ENCODE measurements around the gene KLHL30.

KLHL30 gene

DNA sequence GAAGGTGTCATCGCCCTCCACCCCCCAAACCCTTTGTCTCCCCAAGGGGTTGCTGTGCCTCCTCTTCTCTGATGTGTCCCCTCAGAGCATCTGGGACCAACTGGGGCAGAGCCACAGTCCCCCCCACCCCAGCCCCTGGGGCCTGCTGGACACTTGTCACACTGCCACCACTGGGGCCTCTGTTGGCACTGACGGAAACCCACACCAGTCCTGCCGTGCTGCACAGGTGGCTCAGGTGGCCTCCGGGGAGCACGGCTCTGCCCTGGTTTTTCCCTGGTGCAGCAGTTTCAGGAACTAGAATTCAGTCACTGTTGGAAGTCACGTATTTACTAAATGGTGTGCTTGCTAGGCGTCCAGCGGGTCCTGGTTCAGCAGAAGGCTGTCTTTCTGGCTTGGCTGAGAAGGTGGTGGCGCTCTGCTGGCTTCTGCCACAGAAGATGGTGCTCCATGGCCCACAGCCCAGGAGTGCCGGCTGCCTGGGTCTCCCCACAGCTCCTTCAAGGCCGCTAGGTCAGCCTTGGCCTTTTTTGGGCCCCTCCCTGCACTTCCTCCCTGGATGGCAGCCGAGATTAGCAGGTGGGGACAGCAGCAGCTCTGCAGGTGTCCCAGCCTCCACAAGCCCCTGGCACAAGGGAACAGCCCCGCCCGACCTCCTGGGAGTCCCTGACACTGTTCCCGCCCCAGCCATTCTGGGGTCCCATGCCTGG lies 18.6 kb upstream of the KLHL30 start:
- no peak for DNase-seq

DNA sequence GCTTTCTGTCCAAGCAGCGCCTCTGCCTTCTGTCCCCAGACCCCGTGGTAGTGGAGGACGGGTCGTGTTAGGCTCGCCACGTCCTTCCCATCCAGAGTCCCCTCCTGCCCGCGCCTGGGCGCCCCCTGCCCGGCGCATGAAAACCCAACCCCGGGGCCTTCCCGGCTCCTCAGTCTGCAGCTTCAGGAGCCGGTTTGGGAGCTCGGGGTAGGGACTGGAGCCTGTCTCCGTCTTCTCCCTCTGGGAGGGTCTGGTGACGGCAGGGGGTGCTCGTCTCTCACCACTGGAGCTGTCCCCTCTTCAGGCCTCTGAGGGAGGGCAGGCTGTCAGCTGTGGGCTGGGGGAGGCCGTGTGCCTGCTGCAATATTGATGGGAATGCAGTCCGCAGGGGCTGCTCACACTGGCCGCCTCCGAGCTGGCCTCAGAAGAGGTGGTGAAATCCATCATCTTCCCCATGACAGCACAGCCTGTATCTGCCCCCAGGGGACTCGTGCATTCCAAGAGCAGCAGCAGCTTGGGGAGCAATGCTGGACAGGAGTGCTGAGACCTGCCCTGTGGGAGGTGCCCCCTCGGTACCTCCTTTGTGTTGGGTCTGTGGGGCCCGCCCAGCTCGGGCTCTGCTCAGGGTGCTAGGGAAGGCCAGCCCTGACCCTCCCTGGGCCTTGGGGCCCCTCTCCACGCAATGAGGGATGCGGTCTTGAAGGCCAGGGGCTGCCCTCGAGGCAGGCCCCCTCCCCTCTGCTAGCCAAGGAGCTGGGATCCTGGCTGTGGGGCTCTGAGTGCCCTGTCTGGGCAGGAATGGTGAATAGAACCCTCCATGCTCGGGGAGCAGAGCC lies 17.8 kb upstream of the KLHL30 start:
- no peak for DNase-seq

DNA sequence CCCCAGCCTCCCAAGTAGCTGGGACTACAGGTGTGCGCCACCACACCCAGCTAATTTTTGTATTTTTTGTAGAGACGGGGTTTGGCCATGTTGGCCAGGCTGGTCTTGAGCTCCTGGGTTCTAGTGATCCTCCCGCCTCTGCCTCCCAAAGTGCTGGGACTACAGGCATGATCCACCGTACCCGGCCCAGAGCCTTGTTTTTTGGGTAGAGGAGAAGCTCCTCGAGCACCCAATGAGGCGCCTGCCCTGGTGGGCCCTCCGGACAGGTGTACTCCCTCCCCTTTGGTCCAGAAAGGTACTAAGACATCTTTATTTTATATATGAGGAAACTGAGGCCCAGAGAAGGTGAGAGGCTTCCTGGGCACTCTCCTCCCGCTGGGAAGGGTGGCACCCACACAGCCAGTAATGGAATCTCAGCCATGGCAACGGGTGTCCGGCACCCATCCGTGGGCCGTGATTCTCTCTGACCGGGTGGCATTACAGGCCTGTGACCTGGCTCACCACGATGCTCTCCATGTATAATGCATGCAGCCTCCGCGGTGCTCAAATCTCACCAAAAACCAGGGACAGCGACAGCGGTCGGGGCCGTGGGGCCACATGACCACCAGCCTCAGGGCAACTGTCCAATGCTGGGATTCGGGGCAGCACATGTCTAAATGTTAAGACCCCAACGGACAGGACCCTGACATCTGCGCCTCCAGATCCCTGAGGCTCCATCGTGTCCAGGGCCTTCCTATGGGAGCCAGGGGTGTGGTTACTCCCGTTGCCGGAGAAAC lies 16.8 kb upstream of the KLHL30 start:
- DNase-seq, result no peak

DNA sequence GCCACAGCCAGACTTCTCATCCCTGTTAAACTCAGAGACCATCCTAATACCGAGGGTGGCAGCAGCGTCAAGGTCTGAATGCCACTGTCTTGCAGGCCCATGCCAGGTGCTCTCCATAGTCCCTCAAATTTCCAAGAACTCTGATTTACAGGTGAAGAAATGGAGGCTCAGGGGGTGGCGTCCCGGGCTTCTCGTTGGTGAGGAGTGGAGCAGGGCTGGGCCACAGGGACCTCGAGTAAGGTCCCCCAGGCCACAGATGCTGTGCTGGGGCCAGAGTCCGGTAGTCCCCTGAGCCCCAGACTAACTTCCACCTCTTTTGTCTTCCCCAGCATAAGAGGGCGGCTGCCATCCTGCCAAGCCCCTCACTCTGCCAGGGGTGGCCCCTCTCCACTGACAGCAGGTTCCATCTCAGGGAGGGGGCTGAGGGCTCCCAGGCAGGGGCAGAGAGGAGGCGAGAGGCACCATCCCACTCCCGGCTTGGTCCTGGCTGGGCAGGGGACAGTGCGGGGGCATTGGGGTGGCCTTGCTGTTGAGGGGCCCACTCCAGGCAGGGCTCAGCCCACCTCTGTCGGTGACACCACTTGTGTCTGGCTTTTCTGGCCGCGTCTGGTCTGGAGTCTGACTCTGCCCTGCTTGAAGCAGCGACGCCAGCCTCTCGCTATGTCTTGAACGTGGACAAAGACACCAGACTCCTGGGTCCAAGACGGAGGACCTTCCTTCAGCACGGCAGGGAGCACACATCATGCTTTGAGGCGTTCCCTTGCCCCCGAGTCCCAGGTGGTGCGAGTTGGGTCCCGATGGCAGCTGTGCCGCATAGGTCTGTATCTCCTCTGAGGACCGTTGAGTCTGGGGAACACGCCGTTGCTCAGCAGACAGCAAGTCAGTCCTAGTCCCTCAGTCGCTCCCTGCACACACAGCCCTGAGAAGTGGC lies 15.9 kb upstream of the KLHL30 start:
- DNase-seq, result no peak

GRCh38 chr2:238123218-238123971 lies 15.1 kb upstream of the KLHL30 start:
- DNase-seq, result no peak

- DNase-seq, result no peak
Observed at GRCh38 chr2:238123991-238124470, 14.4 kb upstream of the KLHL30 start.

DNA sequence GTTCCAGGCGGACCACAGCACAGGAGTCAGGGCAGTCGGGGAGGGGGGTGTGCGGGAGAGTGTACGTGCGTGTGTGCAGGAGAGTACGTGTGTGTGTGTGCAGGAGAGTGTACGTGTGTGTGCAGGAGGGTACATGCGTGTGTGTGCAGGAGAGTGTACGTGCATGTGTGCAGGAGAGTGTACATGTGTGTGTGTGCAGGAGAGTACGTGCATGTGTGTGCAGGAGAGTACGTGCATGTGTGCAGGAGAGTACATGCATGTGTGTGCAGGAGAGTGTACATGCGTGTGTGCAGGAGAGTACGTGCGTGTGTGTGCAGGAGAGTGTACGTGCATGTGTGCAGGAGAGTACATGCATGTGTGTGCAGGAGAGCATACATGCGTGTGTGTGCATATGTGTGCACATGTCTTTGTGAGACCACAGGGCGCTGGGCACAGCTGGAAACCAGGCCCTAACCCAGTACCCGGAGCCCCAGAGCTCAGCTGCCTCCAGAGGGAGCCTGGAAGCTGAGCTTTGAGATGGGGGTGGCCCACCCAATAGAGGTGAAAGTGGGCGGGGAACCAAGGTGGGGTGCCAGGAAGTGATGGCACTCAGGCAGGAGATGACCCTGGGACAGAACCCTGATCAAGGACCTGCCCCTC lies 13.9 kb upstream of the KLHL30 start:
- DNase-seq, result no peak

DNA sequence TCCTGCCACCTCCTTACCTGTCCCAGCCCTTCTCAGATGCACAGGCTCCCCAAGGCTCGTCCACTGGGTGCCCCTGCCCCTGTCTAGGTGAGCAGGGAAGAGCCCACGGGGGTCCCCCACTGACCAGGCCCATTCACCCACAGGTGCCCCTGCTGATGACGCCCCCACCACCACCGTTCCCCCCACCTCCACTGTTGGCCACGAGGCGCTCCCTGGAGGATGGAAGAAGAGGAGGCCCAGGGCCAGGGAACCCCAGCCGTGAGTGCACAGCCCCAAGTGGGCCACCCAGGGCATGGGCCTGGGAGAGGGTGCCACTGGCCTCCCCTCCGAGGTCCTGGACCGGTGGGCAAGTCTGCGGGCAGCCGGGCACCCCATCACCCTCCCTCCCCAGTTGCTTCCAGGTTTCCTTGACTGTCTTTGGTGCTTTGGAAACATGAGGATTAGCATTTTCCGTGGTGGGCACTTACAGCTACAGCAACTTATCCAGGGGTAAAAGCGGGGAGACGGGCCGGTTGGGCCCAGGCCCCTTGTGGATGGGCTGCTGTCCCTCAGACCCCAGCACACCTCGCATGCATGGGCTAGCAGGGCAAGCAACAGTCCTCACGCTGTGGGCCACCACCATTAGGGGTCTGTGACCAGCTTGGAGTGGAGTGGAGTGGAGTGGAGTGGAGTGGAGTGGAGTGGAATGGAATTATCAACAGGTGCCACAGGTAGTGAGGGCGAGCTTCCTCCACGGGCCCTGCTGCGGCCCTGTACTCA lies 13.2 kb upstream of the KLHL30 start:
- no peak for DNase-seq

GRCh38 chr2:238126338-238126737 lies 12.1 kb upstream of the KLHL30 start:
- no peak for DNase-seq

DNA sequence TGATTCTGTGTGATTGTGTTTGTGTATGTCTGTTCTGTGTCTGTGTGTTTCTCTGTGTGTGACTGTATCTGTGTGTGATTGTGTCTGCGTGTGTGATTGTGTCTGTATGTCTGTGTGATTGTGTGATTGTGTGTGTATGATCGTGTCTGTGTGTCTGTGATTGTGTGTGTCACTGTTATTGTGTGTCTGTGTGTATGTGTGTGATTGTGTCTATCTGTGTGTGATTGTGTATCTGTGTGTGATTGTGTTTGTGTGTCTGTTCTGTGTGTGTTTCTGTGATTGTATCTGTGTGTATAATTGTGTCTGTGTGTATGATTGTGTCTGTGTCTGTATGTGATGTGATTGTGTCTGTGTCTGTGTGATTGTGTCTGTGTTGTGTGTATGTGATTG lies 11.7 kb upstream of the KLHL30 start:
- no peak for DNase-seq

DNA sequence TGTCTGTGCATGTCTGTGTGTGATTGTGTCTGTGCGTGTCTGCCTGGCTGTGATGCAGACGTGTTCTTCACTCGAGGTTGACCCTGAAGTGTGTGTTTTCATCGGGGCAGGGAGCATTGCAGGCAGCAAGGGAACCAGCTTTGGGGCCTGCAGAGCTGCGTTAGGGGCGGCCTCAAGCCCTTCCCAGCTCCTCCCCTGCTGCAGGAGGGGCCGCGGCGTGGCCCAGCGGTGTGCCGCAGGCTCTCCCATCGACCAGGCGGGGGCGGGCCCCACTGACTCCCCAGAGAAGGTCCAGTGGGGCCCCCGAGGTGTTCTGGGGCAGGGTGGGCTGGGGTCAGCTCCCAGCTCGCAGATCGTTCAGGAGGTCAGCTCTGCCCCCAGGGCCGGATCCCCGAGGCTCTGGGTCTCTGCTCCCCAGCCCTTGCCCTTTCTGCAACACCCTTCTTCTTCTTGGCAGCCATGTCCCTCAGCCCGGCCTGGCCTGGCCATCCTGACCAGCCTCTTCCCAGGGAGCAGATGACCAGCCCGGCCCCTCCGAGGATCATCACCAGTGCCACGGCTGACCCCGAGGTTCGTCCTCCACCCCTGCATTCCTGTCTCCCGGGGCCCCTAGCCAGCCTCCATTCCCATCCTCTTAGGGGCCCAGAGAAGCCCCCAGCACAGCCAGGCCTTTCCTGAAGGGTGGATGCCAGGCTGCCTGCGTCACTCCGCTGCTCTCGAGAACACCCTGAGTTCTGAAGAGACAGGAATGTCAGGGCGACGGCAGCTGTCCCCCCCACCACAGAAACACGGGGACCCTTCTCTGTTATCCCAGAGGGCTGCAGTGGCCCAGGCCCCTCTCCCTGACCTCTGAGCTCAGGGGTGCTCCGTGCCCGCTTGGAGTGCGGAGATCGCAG lies 11.1 kb upstream of the KLHL30 start:
- no peak for DNase-seq

- no peak for DNase-seq
Observed at GRCh38 chr2:238128061-238128440, 10.4 kb upstream of the KLHL30 start.

GRCh38 chr2:238128534-238129001 lies 9.9 kb upstream of the KLHL30 start:
- DNase-seq, result no peak

DNA sequence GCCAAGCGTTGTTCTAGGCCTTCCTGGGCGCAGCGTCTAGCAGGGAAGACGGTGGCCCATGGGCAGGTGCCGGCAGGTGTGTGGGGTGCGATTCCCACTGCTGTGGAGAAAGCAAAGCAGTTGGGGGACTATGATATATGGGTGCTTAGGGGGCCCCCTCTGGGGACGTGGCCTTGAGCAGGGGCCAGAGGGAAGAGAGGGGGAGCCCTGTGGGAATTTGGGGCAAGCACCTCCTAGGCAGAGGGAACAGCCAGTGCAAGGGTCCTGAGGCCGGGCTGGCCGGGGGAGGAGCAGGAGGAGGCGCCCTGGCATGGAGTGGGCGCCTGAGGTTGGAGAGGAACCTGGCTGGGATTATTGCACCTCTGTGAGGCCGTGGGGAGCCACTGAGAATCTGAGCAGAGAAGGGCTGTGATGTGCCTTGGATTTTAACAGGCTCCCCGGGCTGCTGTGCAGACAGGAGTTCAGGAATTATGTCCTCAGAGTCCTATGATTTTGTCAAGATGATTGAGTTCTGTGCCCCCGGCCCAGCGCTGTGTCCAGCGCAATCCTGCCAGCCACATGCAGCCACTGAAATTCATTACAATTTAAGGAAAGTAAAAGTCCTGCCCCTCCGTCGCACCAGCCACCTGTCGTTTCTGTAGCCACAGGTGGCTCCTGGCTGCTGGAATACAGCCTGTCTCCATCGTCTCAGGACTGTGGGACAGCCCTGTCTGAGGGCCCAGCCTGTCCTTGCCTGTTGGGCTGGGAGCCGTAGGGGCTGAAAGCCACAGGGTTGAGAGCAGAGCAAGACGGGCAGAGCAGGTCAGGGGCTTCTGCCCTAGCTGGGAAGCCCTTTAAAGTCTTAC lies 9.1 kb upstream of the KLHL30 start:
- no peak for DNase-seq

- DNase-seq, result no peak
Observed at GRCh38 chr2:238130111-238130695, 8.3 kb upstream of the KLHL30 start.

GRCh38 chr2:238130696-238131628 lies 7.5 kb upstream of the KLHL30 start:
- no peak for DNase-seq

All from SW 1271 (cell line).